Medulla oblongata (tissue), 1 donor: ENCODE data around the gene SHTN1.
A peak's percentile ranks its signal among the peaks of the same experiment; 100 is the strongest.

Source experiments
- DNase-seq: peaks from one replicate; pipeline ENCODE4 v3.0.0-alpha.2; 2015; ENCODE audit errors: extremely low spot score

The SHTN1 gene

DNA sequence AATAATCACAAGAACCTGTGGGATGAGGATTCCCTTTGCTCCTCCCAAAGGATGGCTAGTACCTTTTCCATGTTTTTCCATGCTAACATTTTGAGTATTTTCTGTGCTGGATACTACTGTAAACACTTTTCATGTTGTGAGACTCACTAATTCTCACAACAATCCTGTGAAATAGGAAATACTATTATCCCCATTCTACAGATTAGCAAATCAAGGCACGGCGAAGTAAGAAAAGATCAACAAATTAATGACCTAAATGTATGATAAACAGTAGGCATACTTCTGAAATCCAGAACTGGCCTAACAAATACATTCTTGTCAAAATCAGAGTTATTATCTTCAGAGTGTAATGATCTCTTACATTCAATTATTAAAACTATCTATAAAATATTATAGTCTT lies 86.4 kb downstream of the SHTN1 start:
- DNase-seq = no peak

DNA sequence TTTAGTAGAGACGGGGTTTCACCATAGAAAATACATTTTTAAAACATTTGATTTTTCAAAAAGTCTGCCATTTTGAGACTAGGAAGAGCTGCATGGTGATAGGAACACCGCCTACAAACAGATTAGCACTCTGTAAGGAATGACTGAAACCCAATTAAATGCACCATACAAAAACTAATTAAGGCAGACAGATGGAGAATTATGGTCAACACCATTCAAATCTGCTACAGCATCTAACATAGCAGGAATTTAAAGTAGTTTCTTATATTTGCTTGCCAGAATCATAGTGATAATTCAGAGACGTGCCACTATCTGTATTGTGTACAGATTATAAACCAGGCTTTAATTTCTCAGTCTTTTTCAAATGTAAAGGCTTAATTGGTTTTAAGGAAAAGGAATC lies 87.5 kb downstream of the SHTN1 start:
- DNase-seq = no peak

DNA sequence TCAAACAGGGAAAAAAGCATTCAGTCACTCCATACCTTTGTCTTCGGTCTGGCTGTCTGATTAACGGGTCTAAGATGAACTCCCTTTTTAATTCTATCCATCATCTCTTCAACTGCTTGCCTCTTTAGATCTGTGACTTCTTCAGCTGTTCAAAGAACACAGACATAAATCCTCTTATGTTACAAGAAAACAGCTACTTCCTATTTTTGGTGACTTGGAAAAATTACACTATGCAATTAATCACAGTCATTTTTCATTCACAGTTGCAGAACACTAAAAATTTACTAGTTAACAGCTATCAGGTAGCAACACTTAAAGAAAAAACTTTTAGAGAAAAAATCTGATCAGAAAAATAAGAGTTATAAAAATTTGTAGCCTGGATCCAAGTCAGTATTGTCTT lies 89.6 kb downstream of the SHTN1 start:
- DNase-seq = no peak

DNA sequence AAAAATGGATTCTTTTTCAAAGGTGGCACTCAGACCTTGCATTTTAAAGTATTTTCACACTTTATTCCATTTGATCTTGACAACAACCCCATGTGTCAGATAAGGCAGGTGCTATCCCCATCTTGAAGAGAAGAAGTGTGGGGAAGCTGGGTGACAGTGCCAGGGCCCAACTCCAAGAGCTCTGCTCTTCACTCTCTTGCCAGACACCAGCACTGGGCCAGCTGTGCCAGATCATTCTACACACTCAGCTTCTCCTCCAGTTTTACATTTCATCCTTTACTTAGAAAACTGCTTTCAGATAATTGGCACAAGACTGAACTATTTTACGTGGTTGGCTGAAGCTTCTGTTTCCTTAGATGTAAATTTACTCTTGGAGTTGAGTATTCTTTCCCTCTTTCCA lies 91.3 kb downstream of the SHTN1 start:
- no peak for DNase-seq

DNA sequence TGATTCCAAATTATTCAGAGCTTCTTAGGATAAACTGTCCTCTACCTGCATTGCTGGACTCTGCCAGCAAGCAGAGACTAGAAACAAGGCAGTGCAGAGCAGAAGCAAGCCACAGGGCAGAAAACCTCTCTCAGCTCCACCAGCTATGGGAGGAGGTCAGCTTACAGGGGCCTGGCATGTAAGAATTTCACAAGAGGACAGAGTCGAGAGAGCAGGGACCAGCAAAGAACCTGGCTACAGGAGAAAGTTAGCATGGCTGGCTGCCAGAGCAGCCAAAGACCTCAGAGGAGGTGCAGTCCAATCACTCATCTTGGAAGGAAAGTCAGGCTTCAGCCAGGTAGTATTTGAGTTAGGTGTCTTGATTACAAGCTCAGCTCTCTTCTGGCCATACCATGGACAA lies 92.8 kb downstream of the SHTN1 start:
- DNase-seq = no peak

DNA sequence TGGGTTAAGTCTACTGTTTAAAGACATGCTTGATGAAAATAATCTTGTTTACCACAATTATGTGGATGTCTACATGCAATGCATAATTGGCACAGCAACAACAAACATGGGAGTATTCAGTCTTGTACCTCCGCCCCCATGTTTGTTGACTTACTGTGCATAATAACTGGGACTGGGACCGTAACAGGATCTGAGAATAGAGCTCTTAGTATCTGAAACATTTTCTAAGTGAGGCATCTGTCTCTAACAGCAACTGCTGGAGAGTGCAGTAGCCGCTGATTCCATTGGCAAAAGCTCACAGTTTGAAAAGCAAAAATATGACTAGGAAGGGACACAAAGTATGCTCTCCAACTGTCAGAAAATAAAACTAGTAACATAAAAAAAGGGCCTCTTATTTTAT lies 94.1 kb downstream of the SHTN1 start:
- peak; percentile 48 for DNase-seq

DNA sequence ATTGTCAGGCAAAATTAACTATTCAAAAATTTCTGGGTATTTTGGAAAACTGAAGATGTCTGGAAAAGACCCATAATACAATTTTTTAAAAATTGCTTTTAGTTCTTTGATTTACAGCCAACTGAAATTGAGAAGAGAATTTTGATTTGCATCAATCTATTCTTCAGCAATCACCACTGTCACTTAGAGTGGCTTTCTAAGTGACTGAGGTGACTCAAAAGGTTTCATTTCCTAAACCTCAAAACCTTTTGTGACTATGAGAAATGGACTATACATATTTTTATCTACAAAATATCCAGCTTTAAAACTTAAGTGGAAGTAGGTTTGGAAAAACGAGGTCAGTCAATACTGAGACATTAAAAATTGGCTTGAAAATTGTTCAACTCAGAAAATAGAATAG lies 95.7 kb downstream of the SHTN1 start:
- no peak for DNase-seq

DNA sequence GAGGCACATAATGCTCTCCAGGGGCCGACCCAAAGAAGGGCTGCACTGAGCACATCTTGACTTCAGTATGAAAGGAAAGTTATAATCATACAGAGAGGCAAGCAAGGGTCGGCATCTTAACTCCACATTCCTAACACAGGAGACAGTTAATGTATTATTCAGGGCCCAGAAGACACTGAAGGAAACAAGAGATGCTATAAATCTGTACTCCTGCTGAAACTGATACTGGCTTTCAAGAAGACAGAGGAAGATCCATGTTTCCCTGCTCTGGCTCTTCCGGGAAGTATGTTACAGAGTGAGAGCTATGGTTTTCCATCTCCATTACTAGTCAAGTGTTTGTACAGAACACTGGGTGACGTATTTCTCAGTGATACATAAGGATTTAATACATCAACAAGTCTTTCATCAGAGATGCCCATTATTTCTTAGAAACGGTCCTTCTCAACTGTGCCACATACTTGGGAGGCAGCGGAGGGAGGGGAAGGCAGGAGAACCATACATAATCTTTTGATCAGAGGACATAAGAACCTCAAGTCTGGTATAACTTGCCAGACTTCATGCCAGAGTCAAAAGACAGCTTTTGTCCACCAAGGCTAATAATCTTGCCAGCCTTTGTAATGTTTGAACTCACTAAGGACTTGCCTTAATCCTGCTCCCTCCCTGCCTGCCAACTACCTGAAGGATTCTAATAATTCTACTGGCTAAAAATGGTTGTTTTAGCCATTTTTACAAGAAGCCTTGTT lies 97.6 kb downstream of the SHTN1 start:
- DNase-seq = no peak

DNA sequence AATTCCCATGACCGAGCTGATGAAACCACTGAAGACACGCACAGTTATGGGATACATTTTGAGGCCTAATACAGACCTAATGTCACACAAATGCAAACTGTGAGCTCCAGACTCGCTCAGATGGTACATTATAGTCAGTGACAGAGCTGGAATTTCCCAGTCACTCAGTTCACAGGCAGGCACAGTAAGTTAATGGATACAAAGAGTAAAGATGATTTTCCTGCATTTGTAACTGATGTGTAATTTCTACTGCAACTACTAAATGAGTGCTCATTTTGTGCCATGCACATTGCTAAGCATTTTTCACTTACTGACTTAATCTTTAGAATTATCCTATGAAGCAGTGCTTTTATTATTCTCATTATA lies 99.2 kb downstream of the SHTN1 start:
- DNase-seq = no peak

DNA sequence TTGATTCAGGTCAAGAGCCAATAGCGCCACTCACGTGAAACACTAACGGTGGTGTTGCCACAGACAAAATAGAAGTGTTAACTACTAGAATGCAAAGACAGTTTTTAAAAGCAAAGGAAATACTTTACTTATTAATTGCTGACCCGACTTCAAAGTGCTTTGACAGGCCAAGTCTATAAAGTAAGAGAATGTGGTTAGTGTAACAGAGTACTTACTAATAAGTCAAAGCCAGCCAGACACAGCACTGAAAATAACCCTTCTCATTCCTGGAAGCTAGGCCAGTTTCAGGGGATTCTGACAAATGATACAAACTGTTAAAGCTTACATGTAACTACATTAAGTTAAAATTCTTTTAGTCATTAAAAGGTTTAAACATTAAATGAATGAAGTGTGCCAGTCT lies 105.4 kb downstream of the SHTN1 start:
- no peak for DNase-seq

DNA sequence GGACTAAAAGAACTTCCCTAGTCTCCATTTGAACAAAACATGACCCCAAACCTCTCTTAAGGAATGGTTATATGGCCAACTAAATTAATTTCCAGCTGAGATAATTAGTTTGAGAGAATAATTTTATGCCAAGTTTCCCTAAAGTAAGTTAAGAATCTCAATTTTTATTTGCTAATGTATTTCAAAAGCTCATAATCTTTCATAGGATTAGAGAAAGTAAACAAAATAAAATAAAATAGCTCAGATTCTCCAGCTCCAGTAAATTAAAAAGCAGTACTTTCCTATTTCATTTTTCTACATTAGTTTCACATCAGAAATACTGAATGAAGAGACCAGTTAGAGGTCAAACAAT lies 111.3 kb downstream of the SHTN1 start:
- no peak for DNase-seq

DNA sequence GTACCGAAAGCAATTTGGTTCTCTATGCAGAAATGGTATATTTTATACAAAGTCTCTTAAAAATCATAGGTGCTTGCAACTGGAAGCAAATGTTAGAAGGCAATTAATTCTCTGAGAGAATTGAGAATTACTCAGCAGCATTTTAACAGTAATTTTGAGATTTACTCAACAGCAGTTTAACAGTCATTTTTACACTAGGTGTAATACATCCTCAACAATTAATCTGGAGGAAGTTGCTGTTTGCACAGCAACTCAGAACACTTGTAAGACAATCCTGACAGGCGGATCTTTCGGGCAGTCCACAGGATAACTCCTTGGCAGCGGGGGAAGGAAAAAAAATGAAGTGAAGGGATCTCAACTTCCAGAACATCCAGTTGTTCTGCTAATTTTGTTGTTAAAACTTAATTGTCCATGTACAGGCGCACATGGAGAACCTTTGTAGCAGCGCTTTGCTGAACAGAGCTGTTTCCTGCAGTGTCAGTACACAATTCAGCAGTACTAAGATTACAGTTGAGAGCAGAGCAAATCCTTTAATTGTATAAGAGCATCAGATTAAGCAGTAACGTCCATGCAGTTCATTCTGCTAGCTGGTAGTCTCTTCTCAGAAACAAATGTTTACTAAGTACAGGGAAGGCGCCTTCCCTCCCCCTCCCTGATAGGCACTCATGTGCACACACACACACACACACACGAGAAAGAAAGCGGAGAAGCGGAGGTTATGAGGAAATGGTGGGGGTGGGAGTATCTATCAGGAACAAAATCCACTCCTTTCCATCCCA lies 111.9 kb downstream of the SHTN1 start:
- DNase-seq = no peak

DNA sequence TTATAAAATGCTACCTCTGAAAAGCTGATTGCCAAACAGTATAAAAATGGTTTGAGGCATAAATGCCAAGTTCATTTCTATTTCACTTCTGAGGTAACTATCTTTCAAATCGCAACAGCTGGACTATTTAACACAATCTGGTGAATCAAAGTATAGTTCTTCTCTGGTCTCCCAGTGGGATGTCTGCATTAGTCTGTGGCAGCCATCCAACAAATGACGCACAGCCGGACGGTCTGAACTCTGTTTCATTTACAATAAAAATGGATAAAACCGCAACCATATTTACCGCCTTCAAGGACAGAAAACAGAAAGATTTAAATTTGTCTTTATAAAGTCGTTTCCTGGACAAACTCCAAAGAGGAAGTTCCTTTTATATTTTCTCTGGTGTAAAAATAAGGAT lies 113.8 kb downstream of the SHTN1 start:
- DNase-seq = peak; percentile 72

DNA sequence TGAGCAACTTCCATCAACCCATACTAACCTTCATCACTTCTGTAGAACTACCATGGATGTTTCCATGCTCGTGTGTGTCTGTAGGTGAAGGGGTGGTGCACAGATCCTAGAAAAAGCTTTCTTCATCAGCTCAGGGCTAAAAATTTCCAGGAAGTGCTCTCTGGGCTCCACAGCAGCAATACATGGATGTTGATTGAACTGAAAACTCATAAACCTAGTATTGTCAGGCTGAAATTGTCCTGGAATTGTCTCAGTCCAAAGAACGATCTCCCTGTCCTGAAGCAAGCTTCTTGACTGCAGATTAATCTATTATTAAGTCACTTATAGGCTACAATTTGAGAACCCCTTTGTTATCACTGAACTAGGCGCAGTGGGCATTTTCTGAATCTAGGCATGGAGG lies 115.9 kb downstream of the SHTN1 start:
- no peak for DNase-seq

DNA sequence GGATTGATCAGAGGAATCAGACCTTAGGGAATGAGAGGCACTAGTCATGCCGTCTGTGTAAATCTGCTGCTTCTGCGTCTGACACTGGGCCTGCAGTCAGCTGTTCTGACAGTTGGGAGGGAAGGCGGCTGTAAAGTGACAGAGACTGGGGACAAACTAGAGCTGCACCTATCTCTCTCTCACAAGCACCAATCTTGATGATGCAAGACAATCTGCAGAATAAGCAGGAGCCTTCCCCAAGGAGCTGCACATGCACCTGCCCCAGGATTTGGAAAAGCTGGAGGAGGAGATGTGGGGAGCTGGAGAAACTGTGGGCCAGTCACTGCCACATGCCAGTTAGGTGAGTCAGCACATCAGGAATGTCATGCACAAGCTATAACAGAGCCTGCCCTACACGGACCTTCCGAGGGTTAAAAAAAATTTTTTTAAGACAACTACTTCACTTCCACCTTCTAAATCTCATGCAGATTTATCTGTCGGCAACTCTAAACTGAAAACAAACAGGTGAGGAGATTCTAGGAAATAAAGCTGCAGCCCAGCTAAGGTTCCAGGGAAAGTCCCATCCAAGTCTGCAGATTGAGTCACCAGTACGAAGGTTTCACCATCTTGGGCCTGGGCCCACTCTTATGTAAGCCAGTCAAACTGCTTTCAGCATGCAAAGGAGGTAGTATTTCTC lies 116.5 kb downstream of the SHTN1 start:
- no peak for DNase-seq

DNA sequence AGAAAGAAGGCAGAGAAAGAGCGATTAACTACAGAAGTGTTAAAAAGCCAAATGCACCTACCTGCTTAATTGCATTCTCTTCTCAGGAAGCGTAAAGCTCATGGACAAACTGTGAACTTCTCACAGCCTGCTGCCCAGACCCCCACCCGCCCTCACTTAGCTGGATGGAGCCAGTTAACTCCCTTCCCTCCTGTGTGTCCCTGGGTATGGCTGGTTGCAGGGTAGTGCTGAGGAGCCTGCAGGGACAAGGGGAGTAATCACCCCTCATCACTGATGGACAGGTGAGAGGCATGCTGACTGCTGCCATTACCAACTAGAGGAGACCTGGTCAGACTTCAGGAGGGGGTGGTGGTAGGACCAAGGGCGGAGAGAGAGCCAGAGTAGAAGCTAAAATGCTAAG lies 118.2 kb downstream of the SHTN1 start:
- no peak for DNase-seq

DNA sequence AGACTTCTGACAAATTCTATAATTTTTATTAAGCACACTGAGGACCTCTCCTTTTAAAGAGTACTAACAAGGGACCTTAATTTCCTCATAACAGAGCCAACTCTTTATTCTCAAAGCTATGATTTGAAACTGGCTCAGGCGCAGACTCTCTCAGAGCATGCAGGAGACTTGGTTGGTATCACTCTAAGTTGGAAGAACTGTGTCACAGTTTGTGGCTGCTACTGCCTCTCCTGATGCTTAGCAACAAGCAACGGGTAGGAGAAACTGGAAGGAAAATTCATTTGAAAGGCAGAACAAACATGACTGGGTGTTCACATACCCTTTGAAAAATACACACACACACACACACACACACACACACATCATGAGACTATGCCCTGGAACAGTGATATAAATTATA lies 122.3 kb downstream of the SHTN1 start:
- no peak for DNase-seq

DNA sequence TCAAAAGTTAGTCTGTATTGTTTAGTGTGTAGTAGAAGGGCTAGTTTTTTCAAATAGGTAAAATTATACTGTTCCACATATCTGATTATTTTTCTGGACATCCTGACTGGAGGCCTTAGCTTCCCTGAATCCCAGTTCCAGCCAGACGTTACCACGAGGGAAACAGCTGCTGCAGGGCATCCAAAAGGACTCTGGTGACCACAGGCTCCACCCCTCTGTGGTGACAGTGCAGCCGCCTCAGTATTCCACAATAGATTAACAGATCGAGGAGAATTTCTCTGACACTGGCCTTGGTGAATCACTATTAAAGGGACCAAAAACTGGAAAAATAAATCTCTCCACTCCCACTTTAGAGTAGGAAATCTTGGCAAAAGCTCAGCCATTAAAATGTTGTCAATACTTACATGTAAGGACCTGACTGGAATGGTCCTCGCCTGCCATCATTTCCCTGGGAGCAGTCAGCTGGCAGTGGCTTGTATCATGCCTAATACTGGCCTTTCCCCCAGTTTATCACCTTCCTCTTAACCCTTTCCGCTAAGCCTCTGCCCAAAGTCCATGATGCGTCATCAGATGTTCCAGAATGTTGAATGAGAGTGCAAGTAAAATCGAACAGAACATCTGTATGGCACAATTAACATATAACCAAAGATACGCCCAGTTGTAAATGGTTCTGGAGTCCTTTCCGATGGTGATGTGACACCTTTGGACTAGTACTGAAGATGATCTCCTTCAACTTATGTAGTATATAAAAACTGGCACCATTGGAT lies 124.1 kb downstream of the SHTN1 start:
- peak; percentile 71 for DNase-seq

DNA sequence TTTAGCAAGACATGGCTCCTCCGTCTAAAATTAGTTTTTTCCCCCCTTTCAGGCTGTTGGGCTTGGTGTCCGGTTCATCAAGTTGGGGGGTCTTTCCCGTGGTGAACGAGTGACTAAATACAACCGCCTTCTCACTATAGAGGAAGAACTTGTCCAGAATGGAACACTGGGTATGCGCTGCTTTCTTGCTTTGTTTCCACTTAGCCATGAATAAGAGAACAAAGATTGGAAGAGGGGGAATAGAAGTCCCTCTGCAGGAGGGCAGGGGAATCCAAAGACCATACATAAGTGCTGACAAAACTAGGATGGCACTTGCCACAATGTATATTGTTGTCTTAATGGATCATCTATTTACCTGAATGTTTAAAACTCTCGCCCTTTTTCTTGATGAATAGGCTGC lies 125.2 kb downstream of the SHTN1 start:
- DNase-seq = no peak

DNA sequence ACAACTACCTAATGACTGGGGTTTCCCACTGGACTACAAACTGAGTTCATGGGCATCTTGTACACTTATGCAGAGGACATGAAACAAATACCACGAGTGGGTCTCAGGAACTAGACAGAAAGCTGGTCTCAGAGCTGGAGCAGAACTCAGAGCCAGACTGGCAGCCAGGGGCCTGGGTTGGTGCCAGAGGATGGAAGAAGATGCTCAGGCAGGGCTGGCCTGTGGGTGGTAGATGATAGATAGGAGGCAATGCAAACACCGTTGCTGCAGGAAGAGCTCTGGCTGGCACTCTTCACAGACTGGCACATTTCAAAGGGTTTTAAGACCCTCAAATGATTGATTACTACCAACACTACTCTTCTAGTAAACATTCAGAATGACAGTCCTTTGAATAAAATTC lies 126.9 kb downstream of the SHTN1 start:
- DNase-seq = no peak

DNA sequence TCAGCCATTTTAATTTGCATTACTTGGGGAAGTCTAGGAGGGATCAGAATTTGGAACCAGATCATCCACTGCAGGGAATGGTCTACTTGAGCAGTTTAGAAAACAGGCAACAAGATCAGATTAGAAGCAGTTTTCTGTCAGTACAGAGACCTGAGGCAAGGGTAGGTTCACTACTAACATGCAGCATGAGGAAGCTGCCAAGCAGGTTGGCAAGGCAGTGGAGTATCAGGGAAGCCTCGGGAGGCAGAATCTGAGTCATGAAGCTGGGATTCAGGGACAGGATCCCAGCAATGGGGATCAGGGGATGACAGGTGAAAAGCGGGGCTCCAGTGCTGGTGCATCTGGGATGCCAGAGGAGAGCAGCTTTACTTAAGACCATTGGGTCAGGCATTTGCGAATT lies 127.6 kb downstream of the SHTN1 start:
- no peak for DNase-seq

DNA sequence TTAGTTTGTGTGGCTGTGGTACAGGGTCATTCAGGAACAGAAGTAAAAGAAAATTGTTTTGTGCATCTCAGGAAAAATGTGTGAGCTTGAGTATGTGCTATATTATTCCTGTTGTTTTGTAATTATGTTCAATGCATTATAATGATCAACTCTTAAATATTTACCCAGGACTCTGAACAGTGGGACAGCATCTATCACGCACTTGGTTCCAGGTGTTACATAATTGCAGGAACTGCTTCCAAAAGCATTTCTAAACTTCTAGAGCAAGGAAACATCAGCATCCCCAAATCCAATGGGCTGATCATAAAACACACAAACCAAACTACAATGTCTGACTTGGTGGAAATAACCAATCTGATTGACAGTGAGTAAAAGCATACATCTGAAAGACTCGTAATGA lies 129.1 kb downstream of the SHTN1 start:
- no peak for DNase-seq
